NOMO-1 treated with dmso at 0.1 percent for 144 hours (cell line): ENCODE data around the gene FOXP3.

Source experiments
- DNase-seq: peaks from one replicate; lab custom pipeline; 2025; ENCODE audit not compliant: unreplicated experiment; lab: John Stamatoyannopoulos, UW

The FOXP3 gene

GRCh38 chrX:49221868-49222267 lies 42.6 kb downstream of the FOXP3 start:
- DNase-seq, result no peak

GRCh38 chrX:49220100-49220499 lies 44.4 kb downstream of the FOXP3 start:
- DNase-seq, result no peak

GRCh38 chrX:49214996-49215526 lies 49.4 kb downstream of the FOXP3 start:
- no peak for DNase-seq

- DNase-seq, result no peak
Measured at GRCh38 chrX:49214416-49214815, 50.1 kb downstream of the FOXP3 start.

- DNase-seq, result no peak
Measured at GRCh38 chrX:49212861-49213260, 51.6 kb downstream of the FOXP3 start.

GRCh38 chrX:49212209-49212608 lies 52.3 kb downstream of the FOXP3 start:
- no peak for DNase-seq

- no peak for DNase-seq
Measured at GRCh38 chrX:49211074-49211473, 53.4 kb downstream of the FOXP3 start.

- no peak for DNase-seq
Measured at GRCh38 chrX:49210406-49210805, 54.1 kb downstream of the FOXP3 start.

GRCh38 chrX:49209434-49210251 lies 54.9 kb downstream of the FOXP3 start:
- no peak for DNase-seq

- DNase-seq, result no peak
Measured at GRCh38 chrX:49208399-49208798, 56.1 kb downstream of the FOXP3 start.

GRCh38 chrX:49206543-49206942 lies 58.0 kb downstream of the FOXP3 start:
- no peak for DNase-seq

- no peak for DNase-seq
Measured at GRCh38 chrX:49205443-49205842, 59.1 kb downstream of the FOXP3 start.

GRCh38 chrX:49204709-49205108 lies 59.8 kb downstream of the FOXP3 start:
- no peak for DNase-seq

- DNase-seq, result no peak
Measured at GRCh38 chrX:49204017-49204416, 60.5 kb downstream of the FOXP3 start.

- DNase-seq, result no peak
Measured at GRCh38 chrX:49203536-49203935, 61.0 kb downstream of the FOXP3 start.

- DNase-seq, result no peak
Measured at GRCh38 chrX:49202022-49202421, 62.5 kb downstream of the FOXP3 start.
